GM21360 (cell line): ENCODE results near the gene ARFGAP1.

Experiments used
- ATAC-seq: cut with Tn5 transposase; IDR thresholded peaks from one replicate; pipeline ENCODE4 v1.9.1; 2021; ENCODE audit warnings: mild to moderate bottlenecking, moderate library complexity; ENCODE audit not compliant: unreplicated experiment

The ARFGAP1 gene

DNA sequence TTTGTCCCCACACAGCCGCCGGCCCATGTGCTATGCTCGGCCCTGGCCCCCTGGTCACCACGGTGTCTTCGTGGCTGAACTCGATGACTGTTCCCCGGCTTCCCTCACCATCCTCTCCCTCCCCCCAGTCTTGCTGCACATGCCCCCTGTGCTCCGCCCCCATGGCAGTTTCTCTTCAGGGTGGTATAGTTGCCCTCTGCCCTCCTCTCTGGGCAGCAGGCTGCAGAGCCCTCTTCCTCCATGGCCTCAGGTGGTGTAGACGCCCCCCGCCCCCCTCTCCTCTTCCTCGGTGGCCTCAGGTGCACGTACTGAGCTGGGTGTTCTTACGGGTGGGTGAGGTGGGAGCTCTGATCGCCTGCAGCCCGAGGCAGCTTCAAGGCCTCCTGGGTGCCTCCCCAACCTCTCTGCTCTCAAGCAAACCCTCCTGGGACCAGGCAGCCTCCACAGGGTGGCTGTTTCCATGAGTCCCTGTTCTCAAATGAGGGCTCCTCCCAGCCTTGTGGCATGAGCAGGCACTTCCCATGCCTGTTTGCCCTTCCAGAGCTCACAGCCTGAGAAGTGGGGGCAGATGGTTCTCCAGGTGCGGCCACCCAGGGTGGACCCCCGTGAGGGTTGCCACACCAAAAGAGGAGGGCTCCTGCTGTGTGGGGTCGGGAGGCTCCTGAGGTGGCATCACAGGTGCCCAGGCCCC lies 45.1 kb downstream of the ARFGAP1 start:
- no peak for ATAC-seq

DNA sequence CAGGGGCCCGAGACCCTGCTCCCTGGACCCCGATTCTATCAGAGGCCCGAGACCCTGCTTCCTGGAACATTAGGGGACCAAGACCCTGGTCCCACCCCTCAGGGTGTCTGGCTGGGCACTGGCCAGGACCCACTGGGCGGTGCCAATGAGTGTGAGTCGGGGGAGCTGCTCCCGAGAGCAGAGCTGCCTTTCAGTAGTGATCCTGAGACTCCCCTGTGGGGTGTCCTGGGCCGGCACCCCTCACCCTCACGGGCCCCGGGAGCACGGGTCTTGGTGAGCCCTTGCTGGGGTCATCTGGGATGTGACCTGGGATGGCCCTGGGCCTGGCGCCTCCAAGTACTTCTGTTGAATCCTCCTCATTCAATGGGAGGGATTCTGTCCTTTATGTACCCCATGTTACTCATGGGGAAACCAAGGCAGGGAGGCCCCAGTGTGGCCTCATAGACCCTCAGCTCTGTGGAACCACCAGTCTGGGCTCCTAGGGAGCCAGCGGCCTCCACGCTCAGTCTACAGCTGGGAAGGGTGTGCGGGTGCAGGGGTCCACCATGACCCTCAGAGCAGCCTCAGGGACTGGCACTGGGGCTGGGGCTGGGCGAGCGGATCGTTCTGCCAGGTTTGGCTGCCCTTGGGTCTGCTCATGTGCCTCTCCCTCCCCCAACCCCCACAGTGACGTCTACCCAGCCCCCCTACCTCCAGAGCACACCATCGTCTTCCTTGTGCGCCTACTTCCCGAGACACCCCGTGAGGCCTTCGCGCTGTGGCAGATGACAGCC lies 46.0 kb downstream of the ARFGAP1 start:
- no peak for ATAC-seq

DNA sequence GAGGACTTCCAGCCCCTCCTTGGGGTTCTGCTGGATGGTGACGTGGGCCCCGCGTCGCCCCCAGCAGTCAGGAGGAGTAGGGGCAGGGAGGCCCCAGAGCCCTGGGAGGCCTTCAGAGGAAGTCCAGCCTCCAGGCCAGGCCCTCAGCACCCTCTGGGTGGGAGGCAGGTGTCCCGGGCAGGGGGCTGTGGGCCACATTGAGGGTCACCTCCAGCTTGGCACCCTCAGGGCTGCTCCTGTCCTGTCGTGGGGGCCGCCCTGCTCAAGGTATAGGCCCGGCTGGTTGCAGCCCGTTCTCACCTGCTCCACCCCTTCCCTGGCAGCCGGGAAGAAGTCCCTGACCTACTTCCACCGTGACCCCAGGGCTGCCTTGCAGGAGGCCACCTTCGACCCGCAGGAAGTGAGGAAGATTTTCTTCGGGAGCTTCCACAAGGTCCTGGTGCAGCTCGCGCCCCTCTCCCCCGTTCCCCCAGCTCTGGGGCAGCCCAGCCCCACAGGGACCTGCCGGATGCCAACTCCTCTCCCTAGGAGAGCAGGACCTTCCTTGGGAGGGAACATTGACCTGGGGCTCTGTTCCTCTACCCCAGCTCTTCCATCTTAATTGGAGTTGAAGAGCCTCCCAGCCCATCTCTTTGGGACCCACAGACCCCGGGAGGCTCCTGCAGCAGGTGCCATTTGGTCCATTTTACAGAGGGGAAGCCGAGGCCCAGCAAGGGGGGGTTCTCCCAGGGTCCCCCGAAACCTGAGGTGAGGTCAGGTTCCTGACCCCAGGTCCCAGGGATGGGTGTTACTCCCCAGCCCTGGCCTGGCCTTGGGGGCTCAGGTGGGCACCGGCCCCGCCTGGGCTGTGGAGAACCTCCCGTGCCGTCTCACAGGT lies 46.8 kb downstream of the ARFGAP1 start:
- no peak for ATAC-seq

DNA sequence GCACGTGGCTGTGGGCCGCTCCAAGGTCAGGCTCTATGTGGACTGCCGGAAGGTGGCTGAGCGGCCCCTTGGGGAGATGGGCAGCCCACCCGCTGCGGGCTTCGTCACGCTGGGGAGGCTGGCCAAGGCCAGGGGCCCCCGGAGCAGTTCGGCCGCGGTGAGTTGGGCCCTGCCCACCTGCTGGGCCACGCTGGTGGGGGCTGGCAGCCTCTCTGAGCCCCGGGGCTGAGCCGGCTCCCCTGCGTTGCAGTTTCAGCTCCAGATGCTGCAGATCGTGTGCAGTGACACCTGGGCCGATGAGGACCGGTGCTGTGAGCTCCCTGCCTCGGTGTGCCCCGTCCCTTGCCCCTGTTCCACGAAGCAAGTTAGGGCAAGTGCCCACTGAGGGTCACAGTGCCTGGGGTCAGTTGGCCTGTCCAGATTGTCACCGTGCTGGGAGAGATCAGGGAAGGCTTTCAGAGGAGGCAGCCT lies 47.5 kb downstream of the ARFGAP1 start:
- no peak for ATAC-seq

DNA sequence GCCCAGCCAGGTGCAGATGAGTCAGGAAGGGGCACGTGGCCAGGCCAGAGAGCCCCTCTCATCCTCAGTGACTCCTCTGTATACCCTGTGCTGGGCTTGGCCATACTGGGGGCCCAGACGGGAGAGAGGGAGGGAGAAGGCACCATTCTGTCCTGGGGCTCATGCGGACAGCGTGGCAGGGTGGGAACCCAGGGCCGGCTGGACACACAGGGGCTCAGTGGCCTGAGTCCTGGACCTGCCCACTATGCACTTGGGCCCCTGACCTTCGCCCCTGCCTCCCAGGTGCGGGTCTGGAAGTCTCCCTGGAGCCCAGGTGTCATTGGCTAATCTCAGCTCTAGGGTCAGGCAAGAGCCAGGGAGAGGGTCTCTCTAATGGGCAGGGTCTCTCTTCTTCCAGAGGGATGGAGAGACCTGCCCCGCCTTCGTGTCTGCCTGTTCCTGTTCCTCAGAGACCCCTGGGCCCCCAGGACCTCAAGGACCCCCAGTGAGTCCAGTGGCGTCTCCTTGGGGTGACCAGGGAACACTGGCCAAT lies 48.1 kb downstream of the ARFGAP1 start:
- no peak for ATAC-seq

DNA sequence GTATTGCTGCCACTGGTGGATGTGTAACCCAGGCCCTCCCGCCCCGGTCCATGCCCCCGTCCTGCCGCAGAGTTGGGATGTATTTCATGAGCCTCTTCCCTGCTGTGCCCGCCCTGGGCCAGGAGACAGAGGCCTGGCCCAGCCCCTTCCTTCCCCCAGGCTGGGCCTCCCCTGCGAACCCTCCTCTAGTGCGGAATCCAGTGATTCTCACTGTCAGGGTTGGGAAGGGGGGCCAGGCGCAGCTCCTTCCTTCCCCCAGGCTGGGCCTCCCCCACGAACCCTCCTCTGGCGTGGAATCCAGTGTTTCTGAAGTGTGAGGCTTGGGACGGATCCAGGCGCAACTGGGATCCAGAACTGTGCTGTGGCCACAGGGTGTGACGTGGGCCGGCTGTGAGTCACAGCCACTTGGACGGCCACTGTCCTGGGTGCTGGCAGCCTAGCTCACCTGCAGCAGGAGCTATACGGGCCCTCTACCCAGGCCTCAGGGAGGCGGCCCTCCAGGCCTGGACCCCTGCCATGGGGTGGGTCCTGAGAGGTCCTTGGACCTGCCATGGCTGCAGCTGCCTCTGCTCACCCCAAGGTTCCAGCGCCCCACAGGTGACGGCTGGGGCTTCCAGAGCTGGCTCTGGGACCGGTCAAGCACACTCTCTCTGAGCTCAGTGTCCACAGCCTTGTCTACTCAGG lies 48.7 kb downstream of the ARFGAP1 start:
- ATAC-seq: no peak

DNA sequence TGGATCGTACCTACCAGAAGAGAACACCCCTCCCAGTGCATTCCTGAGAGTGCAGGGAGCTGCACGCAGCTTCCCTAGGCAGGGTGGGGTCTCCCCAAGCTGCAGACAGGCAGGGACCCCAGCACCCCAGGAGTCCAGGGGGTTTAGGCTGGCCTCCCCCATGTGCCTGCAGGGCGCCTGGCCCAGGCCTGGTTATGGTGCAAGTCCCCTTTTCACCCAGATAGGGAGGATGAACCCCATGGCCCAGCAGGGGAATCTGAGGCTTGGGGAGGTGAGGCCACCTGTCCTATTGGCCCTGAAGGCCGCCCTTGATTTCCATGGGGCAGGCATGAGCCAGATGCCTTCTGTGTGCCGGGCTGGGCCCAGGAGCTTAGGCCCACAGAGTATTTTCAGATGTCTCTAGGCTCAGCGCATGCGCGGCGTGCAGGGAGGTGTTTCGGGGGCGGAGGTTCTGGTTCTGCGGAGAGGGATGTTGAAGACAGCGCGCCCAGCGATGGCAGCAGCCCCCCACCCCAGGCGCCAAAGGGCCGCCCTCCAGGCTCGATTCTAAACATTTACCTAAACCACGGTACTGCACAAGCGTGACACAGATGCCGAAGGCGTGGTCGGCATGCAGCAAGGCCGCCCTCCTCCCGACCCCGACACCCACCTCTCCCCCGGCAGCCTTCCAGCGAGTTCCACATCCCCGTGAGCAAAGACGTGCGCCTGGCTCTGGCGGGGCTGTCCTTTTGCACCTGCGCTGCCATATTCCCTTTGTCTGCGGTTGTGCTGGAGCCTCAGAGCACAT lies 49.7 kb downstream of the ARFGAP1 start:
- ATAC-seq: no peak

DNA sequence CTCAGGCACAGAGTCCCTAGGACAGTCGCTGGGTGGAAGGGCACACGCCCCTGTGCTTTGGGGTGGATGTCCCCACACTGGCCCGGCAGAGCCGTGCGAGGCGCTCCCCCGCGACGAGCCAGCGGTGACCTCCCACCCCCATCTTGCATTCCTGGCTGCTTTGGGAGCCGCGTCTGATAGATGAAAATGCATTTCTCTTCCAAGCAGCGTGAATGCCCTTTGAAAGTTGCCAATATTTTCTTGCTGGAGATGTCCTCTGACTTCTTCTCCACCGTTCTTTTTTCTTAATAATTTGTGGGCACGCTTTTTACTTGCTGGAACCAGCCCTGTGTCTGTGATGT lies 50.3 kb downstream of the ARFGAP1 start:
- no peak for ATAC-seq

DNA sequence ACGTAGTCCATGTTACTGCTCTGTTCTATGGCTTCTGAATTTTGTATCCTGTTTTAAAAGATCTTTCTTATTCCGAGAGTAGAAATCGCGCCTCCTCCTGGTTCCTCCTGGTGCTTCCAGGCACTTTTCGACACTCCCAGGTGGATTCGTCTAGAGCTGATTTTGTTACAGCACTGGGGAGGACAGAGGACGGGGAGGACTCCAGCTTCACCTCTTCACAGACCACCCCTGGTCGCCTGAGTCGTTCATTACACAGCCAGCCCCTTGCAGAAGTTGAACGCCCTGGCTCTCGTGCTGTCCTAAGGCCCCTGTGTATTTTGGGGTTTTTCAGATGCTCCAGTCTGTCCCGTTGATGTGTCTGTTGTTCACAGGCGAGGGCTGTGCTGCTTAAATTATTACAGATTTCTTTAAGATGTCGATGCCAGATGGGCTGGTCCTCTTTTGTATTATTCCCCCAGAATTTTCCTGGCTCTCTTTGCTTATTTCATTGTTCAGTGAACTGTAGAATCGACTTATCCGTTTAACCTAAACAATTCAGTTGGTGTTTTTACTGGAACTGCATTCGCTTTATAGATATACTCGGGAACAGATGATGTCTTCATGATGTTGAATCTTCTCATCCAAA lies 50.9 kb downstream of the ARFGAP1 start:
- no peak for ATAC-seq

DNA sequence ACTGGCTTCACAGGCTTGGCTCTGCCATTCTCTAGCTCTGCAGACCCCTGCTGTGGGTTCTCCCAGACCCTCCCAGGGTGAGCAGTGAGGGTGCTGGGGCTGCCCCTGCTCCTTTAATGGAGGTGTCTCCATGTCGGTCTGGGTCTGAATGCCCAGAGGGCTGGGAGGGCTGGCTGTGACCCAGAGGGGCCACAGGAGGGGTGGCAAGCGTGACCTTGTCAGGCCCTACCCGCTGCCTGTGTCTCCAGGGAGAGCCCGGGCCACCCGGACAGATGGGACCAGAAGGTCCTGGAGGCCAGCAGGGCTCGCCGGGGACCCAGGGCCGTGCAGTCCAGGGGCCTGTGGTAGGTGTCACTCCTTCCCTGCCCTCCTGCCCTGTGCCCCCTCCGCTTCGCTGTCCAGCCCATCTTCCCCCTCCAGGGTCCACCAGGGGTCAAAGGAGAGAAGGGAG lies 52.4 kb downstream of the ARFGAP1 start:
- ATAC-seq: no peak

DNA sequence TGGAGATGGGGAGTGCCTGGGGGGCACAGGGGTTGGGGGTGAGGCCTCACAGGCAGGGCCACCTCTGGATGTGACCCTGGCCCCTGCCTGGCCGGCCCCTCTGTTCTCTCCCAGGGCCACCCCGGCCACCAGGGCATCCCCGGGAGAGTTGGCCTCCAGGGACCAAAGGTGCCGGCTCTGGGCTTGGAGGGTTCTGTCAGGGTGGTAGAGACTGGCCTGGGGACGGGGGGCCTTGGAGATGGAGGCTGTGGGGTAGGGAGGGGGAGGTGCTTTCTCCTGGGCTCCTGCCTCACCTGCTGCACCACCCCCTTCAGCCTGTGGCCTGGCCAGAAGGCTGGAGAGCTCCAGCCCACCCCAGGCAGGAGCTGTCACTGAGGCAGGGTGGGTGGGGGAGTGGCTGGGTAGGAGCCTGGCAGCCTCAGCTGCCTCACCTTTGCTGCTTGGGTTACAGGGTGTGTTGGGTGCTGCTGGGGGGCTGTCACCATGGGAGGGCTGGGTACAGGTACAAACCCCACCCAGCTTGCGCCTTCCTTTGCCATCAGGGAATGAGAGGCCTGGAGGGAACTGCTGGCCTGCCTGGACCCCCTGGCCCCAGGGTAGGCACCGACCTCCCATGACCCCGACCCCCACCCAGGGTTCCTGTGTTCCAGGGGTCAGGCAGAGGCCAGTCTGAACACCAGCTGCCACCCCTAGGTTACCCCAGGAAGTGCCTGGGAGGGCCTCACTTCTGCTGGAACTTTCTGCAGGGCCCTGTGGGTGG lies 53.1 kb downstream of the ARFGAP1 start:
- no peak for ATAC-seq

DNA sequence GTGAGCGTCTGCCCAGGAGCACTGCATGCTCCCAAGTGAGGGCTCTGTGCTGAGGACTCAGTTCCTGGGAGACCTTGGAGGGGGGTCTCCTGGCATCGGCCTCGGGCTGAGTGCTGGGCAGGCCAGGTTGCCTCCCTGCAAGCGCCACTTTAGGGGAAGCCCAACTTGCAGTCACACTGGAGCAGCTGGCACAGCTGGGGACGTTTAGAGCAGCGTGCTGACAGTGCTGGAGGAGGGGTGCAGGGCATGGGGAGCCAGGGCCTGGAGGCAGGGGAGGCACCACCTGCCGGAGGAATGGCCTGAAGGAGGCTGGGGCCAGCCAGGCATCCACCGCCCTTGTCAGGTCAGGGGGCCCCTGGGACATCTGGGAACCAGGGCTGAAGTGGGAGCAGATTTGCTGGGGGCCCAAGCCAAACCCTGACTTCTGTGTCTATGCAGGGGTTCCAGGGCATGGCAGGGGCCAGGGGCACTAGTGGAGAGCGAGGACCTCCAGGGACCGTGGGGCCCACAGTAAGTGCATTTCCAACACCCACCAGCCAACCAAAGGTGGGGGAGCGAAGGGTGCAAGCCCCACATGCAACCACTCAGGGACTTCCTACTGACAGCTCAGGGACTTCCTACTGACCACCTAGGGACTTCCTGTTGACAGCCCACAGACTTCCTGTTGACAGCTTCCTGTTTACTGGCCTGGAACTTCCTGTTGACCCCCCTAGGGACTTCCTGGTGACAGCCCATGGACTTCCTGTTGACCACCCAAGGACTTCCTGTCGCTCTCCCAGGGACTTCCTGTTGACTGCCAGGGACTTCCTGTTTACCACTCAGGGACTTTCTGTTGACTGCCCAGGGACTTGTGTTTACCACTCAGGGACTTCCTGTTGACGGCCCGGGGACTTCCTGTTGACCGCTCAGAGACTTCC lies 54.0 kb downstream of the ARFGAP1 start:
- no peak for ATAC-seq

DNA sequence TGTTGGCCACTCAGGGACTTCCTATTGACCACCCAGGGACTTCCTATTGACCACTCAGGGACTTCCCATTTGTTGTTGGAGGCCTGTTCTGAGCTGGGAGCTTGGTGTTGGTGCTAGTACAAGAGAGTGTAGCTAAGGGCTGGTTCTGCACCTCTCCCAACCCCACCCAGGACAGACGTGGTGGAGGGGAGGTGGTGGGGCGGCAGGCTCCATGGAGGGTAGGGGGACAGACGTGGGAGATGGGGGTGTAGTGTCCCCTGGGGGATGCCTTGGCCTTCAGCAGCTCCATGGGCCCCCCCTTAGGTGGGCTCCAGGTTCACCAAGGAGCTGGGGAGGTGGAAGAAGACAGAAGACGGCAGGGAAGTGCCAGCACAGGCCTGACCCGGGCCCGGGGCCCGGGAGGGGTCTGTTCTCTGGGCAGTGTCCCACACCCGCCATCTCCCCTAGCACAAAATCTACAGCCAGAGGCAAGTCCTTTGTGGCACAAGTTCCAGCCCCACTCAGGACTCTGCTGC lies 54.7 kb downstream of the ARFGAP1 start:
- ATAC-seq: no peak

DNA sequence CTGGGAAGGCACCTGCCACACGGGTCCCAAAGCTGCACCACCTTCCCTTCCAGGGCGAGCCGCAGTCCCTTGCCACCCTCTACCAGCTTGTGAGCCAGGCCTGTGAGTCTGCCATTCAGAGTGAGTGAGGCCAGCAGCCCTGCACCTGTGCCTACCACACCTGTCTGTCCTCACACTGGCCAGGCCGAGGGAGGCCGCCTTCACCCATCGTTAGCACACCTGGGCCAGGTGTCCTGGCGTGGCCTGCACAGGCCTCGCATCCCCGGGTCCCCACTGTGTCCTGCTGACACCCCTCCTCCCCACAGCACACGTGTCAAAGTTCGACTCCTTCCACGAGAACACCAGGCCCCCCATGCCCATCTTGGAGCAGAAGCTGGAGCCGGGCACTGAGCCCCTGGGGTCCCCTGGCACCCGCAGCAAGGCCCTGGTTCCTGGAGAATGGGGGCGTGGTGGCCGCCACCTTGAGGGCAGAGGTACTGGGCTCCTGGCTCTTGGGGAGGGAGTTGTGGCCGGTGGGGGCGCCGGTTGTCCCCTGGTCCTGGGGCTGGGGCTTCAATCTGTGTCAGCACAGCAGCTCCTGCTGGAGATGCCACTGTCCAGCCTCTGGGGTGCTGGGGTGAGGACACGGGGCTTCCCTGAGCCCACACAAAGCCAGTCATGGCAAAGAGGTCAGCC lies 55.5 kb downstream of the ARFGAP1 start:
- ATAC-seq: no peak

DNA sequence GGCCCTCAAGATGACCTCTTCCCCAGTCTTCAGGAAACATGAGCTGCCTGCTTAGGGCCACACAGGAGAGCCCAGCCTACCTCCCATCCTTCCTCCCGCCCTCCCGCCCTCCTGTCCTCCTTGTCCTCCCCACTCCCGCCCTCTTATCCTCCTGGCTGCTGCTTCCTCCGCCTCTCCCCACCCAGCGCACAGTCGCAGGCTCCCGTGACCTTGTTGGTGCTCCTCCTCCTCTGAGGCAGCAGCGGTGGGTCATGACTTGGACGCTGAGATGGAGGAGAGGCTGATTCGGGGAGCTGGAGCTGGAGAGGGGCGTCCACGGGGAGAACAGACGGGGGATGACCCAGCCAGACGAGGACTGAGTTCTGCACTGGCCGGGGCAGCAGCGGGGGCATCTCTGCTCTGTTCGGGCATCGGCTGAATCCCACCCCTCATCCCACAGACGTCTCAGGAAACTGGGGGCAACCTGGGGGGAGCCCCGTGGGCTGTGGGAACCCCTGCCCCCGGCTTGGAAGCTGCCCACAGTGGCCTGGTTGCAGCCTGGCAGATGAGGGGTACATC lies 56.2 kb downstream of the ARFGAP1 start:
- no peak for ATAC-seq

DNA sequence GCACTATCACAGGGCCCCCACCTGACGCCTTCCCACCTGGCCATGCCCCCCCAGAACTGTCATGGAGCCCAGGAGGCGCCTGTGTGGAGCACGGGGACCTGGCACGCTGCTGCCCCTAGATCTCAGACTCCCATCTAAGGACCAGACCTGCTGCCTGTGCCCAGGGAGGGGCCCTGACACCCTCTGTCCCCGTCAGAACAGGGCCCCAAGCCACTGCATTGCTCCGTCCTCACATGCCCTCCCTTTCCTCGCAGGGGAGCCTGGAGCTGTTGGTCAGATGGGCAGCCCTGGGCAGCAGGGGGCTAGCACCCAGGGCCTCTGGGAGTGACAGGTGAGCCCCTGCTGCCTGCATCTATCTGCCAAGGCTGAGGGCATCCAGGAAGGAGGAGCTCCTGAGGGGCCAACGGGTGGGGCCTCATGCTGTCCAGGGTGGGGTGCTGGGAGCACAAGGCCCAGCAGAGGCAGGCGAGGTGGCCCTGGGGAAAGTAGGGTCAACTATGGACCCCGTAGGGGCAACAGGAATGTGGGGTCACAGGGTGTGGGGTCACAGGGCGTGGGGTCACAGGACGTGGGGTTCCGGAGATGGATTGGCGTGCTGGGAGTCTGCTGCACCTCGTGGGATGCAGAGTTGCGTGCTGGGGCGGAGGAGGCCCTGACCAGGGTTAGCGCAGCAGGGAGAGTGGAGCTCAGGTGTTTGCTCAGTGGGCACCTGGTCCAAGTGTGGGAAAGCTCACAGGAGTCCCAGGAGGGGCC lies 56.9 kb downstream of the ARFGAP1 start:
- ATAC-seq: no peak
